Measurements from ENCODE around the gene AKR1B15. TPM values are rescaled to one million over a fixed set of nuclear protein-coding genes. Genes with fewer than 3 reads are reported as not detected.
A peak's percentile ranks its signal among the peaks of the same experiment; 100 is the strongest.

Gene AKR1B15
- total and polyA plus RNA-seq, 9 of the 15 experiments (the other 6 are each of a cell fraction or from before 2014, with no cell fraction given) = not detected

- TF ChIP-seq, protein P1, sequence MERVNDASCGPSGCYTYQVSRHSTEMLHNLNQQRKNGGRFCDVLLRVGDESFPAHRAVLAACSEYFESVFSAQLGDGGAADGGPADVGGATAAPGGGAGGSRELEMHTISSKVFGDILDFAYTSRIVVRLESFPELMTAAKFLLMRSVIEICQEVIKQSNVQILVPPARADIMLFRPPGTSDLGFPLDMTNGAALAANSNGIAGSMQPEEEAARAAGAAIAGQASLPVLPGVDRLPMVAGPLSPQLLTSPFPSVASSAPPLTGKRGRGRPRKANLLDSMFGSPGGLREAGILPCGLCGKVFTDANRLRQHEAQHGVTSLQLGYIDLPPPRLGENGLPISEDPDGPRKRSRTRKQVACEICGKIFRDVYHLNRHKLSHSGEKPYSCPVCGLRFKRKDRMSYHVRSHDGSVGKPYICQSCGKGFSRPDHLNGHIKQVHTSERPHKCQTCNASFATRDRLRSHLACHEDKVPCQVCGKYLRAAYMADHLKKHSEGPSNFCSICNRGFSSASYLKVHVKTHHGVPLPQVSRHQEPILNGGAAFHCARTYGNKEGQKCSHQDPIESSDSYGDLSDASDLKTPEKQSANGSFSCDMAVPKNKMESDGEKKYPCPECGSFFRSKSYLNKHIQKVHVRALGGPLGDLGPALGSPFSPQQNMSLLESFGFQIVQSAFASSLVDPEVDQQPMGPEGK (CRISPR knock-in tag; IDR thresholded peaks at IDR 0.05; ENCODE audit: borderline replicate concordance) = no peak
- TF ChIP-seq E2F5 (CRISPR knock-in tag; IDR thresholded peaks at IDR 0.05) = no peak
- TF ChIP-seq CEBPG (CRISPR knock-in tag; IDR thresholded peaks at IDR 0.05) = peak; percentile 65; the same call in 1 of the 2 replicates
- peak; percentile 97 to 98 for TF ChIP-seq CEBPG (tag; conservative IDR thresholded peaks at IDR 0.05 in 1 of 2, IDR thresholded peaks at IDR 0.05 in 1 of 2)
- no peak for TF ChIP-seq ZNF444 (CRISPR knock-in tag; IDR thresholded peaks at IDR 0.05)
- TF ChIP-seq ZNF586 (CRISPR knock-in tag; conservative IDR thresholded peaks at IDR 0.05) = no peak
- TF ChIP-seq, protein P2, sequence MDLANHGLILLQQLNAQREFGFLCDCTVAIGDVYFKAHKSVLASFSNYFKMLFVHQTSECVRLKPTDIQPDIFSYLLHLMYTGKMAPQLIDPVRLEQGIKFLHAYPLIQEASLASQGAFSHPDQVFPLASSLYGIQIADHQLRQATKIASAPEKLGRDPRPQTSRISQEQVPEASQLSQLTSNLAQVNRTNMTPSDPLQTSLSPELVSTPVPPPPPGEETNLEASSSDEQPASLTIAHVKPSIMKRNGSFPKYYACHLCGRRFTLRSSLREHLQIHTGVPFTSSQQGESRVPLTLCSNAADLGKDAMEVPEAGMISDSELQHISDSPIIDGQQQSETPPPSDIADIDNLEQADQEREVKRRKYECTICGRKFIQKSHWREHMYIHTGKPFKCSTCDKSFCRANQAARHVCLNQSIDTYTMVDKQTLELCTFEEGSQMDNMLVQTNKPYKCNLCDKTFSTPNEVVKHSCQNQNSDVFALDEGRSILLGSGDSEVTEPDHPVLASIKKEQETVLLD (IDR thresholded peaks at IDR 0.05) = no peak
- TF ChIP-seq MCM7 (IDR thresholded peaks at IDR 0.05) = no peak
- TF ChIP-seq NR2C2 (CRISPR knock-in tag; IDR thresholded peaks at IDR 0.05) = no peak
- TF ChIP-seq NR2C2 (tag; IDR thresholded peaks at IDR 0.05) = 0 out of 2 replicates have a peak, but pooled peaks have one; percentile 21
- TF ChIP-seq CEBPZ (IDR thresholded peaks at IDR 0.05; ENCODE audit: borderline replicate concordance, low read depth, low read length) = no peak
Observed at GRCh38 chr7:134613623-134614347, 64.9 kb downstream of the AKR1B15 start (continued).

Measured in K562 (cell line).